ENCODE measurements around the gene PPARGC1A. TPM values are rescaled to one million over a fixed set of nuclear protein-coding genes. Genes with fewer than 3 reads are reported as not detected.

The PPARGC1A gene
- total and polyA plus RNA-seq, 8 donors: 3.8 to 9.2 (median 5.1) TPM

GRCh38 chr4:23851464-23851863 is 38.4 kb downstream of the PPARGC1A start:
- no peaks in the 10 kb centered on the region for H3K36me3 ChIP-seq
- no peak for ATAC-seq
- H3K27ac ChIP-seq: no peak overlapping the region
- no peaks in the 10 kb centered on the region for H3K9me3 ChIP-seq
- H3K4me1 ChIP-seq: peaks cover 4 to 7% of the 10 kb centered on the region in 2 donors
- intact Hi-C loops (cut with DNase I): no loop called here
- H3K27me3 ChIP-seq: no peaks in the 10 kb centered on the region
- H3K4me3 ChIP-seq: no peak overlapping the region
- no peak for TF ChIP-seq CTCF (IDR thresholded peaks at IDR 0.05)
- no peak for DNase-seq

- no peak overlapping the region for H3K4me3 ChIP-seq
- H3K9me3 ChIP-seq: no peaks in the 10 kb centered on the region
- H3K27ac ChIP-seq: no peak overlapping the region
- no peaks in the 10 kb centered on the region for H3K36me3 ChIP-seq
- ATAC-seq (no peak), DNase-seq (no peak)
- intact Hi-C loops (cut with DNase I): no loop called here
- no peak for TF ChIP-seq CTCF (IDR thresholded peaks at IDR 0.05)
- H3K27me3 ChIP-seq: no peaks in the 10 kb centered on the region
- no peaks in the 10 kb centered on the region for H3K4me1 ChIP-seq
Measured at GRCh38 chr4:23847158-23847557, 42.7 kb downstream of the PPARGC1A start.

- no peak for TF ChIP-seq CTCF (IDR thresholded peaks at IDR 0.05)
- Histone ChIP-seq H3K36me3 (no peaks in the 10 kb centered on the region), H3K4me3 (no peak overlapping the region), H3K9me3 (no peaks in the 10 kb centered on the region), H3K27me3 (no peaks in the 10 kb centered on the region), H3K27ac (no peak overlapping the region), H3K4me1 (no peaks in the 10 kb centered on the region)
- DNase-seq (no peak), ATAC-seq (no peak)
- intact Hi-C loops (cut with DNase I): no loop called here
Measured at GRCh38 chr4:23844961-23845360, 44.9 kb downstream of the PPARGC1A start.

DNA sequence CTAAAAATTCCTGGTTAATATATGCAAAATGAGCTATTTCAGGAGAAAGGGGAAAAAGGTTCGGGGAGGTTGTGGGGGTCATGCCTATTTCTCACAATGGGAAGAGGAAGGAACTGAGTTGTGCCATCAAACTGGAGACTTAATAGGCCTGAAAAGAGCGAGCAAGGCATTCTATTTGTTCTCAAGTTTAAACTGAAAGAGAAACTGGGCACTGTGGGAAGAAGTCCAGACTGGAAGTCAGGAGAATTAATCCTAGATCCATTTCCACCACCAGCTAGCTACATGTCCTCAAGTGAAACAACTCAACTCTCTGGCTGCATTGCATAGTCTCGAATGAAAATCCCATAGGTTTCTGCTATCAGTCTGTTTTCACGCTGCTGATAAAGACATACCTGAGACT is 50.6 kb downstream of the PPARGC1A start:
- no peak for TF ChIP-seq CTCF (IDR thresholded peaks at IDR 0.05)
- DNase-seq (no peak), ATAC-seq (no peak)
- Histone ChIP-seq H3K36me3 (no peaks in the 10 kb centered on the region), H3K9me3 (no peaks in the 10 kb centered on the region), H3K27me3 (no peaks in the 10 kb centered on the region), H3K4me3 (no peak overlapping the region), H3K4me1 (no peaks in the 10 kb centered on the region), H3K27ac (no peak overlapping the region)
- intact Hi-C loops (cut with DNase I): no loop called here

GRCh38 chr4:23838607-23839006 is 51.2 kb downstream of the PPARGC1A start:
- intact Hi-C loops (cut with DNase I): no loop called here
- no peaks in the 10 kb centered on the region for H3K36me3 ChIP-seq
- ATAC-seq: no peak
- no peak overlapping the region for H3K27ac ChIP-seq
- no peak for TF ChIP-seq CTCF (IDR thresholded peaks at IDR 0.05)
- H3K4me3 ChIP-seq: no peak overlapping the region
- no peaks in the 10 kb centered on the region for H3K4me1 ChIP-seq
- no peaks in the 10 kb centered on the region for H3K27me3 ChIP-seq
- H3K9me3 ChIP-seq: no peaks in the 10 kb centered on the region
- no peak for DNase-seq
